ENCODE results near the gene OSBPL6.

GRCh38 chr2:178266445-178266844, 72.1 kb downstream of the OSBPL6 start:
- TF ChIP-seq CTCF (IDR thresholded peaks at IDR 0.05), result no peak
- TF ChIP-seq EP300 (IDR thresholded peaks at IDR 0.05), result no peak
